ENCODE measurements around the gene ANO9.
"Not testable (repeated sequence)": the region's sequence is repeated elsewhere in the genome, so short reads cannot be mapped to it uniquely, and the experiment has no call there.

ANO9 gene

GRCh38 chr11:399731-400211 is 42.0 kb downstream of the ANO9 start:
- DNase-seq = no peak

- no peak for DNase-seq
Observed at GRCh38 chr11:398826-399225, 43.0 kb downstream of the ANO9 start.

DNA sequence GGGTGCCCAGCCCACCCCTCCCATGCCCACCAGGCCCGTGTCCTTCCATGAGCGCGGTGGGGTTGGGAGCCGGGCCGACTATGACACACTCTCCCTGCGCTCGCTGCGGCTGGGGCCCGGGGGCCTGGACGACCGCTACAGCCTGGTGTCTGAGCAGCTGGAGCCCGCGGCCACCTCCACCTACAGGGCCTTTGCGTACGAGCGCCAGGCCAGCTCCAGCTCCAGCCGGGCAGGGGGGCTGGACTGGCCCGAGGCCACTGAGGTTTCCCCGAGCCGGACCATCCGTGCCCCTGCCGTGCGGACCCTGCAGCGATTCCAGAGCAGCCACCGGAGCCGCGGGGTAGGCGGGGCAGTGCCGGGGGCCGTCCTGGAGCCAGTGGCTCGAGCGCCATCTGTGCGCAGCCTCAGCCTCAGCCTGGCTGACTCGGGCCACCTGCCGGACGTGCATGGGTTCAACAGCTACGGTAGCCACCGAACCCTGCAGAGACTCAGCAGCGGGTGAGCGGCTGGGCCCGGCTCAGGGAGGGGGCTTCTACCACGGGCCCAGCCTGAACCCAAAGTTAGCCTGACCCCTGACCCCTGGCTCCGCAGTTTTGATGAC is 44.8 kb downstream of the ANO9 start:
- peak; percentile 90 for DNase-seq

GRCh38 chr11:396511-396947 is 45.3 kb downstream of the ANO9 start:
- no peak for DNase-seq

GRCh38 chr11:395866-396265 is 45.9 kb downstream of the ANO9 start:
- no peak for DNase-seq

- no peak for DNase-seq
Observed at GRCh38 chr11:394858-395655, 46.8 kb downstream of the ANO9 start.

GRCh38 chr11:394034-394857 is 47.6 kb downstream of the ANO9 start, which contains the start of gene PKP3:
Gene PKP3 (plus strand): TSS chr11:394209. CDS start chr11:394293, 84 bp downstream.
- DNase-seq = no peak

DNA sequence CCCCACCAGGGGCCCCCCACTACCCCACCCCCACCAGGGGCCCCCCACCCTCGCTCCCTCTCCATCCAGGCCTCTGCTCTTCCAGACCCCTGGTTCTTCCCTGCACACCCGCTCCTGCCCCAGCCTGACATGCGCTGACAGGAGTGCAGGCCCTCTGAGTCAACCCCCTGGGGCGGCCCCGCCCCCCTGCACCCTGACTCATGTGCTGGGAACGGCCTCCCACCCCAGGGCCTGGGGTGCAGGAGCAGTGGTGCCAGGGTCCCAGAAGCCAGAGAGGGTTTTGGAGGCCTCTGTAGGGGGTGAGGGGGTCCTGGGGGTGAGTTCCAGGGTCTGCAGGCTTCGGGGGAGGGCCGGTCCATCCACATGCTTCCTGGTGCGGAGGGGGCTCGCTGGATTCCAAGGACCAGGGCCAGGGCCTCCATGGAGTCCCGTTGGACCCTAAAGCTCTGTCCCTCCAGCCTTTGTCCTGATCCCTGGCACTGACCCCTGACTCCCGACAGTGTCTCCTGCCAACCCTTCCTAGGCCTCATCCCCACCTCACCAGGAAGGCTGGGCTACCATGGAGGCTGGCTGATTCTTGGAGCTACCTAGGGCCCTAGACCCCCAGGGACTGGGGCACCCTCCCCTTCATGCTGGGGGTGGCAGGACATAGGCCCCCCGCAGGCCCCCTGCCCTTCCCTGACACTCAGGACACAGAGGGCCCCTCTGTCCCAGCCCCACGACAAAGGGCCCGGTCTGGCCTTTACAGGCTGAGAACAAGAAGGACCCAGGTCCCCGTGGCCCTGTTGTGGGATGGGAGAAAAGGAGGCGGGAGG is 48.4 kb downstream of the ANO9 start:
- no peak for DNase-seq

DNA sequence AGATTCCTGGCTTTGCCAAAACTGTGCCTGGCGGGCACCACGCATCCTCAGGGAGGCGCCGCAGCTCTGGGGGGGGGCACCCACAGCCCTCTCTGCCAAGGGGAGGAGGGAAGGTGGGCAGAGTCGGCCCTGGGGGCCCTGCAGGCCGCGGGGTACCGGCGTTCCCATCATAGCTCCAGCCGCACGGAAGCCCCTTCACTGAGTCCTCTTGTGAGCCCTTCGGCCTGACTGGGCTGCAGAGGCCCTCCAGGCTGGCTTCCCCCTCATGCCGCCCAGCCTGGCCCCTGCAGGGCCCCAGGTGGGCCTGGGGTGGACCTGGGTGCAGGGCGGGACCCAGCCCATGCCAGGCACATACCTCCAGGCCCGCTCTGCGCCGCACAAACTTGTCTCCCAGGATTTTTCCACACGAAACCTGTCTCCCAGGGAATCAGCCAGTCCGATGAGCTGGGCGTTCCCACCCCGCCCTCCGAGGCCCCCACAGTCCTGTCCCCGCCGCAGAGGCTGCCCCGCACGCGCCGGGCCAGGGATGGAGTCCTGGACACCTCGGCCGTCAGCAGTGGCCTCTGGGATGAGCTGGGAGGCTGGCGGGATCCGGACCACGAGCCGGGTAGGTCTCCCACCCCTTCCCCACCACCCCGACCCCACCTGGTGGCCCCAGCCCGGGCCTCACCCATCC is 49.6 kb downstream of the ANO9 start:
- DNase-seq = no peak

- DNase-seq = no peak
Observed at GRCh38 chr11:391117-392017, 50.4 kb downstream of the ANO9 start.

DNA sequence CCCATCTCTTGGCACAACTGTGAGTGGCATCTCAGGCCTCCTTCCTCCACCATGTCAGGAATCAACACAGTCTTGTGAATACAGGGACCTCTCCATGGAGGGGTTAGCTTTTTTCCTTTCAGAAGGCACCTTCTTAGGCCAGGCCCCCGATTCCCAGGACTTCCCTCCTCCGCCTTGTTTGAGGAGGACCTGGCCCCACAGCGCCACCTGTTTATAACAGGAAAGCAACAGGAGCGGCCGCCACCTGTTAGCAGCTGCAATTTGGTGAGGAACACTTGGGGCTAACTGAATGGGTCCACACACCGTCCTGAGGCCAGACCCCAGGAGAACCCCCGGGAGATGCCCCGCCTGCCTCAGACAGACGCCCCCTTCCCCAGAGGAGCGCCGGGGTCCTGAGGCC is 51.6 kb downstream of the ANO9 start:
- DNase-seq = no peak

DNA sequence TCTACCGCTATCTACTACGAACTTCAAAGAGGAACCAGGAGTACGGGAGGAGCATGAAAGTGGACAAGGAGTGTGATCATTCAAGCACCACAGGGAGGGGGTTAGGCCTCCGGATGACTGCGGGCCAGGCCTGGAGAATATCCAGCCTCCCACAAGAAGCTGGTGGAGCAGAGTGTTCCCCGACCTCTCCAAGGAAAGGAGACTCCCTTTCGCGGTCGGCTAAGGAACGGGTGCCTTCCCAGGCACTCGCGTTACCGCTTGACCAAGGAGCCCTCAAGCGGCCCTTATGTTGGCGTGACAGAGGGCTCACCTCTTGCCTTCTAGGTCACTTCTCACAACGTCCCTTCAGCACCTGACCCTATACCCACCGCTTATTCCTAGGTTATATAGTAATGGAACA is 52.4 kb downstream of the ANO9 start:
- DNase-seq = not testable (repeated sequence)

- no peak for DNase-seq
Observed at GRCh38 chr11:387193-387793, 54.5 kb downstream of the ANO9 start.

GRCh38 chr11:386483-386882 is 55.3 kb downstream of the ANO9 start:
- DNase-seq = no peak

- DNase-seq = no peak
Observed at GRCh38 chr11:385594-386351, 56.0 kb downstream of the ANO9 start.

- DNase-seq = no peak
Observed at GRCh38 chr11:384511-384910, 57.3 kb downstream of the ANO9 start.

GRCh38 chr11:383431-383830 is 58.4 kb downstream of the ANO9 start:
- no peak for DNase-seq

DNA sequence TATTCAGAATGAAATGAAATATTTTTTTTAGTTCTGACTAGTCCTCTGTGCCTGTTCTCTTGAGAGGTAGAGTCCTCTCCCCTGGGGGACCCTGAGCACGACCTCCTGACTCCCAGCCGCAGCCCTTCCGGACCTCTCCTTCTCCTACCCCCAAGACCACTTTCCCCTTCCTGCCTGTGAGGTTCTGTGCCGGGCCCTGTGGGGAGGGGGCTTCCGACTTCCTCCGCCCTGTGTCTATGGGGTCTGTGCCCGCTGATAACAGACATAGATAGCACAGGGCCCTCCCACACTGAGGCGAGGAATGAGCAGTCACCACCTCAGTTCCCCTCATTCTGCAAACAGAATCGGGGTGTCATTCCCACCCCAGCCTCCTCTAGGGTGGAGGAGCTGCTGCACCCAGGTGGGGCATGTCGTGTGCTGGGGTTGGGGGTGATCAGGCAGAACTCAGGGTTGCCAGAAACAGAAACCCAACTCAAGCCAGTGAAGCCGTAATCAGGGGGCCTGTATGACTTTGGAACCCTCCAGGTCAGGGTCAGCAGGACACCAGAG is 59.7 kb downstream of the ANO9 start:
- no peak for DNase-seq

GRCh38 chr11:381501-382072 is 60.2 kb downstream of the ANO9 start:
- no peak for DNase-seq

All from retina (tissue), 1 donor.